Spleen (tissue), 7 donors: ENCODE measurements around the gene GPR158.

Experiments
- POLR2A ChIP-seq, 3 donors: fragments of 450-650 bp; IDR thresholded peaks; one replicate each; pipeline ENCODE4 v1.5.1; 2017; ENCODE audit warnings: antibody characterized with exemption in 3 of 3, mild to moderate bottlenecking in 1 of 3
- TF ChIP-seq, protein P1 (sequence below), 11 experiments: fragments of 200-600 bp in 7 of 11; fragments of 450-650 bp in 4 of 11; sonication (generic) in 4 of 11; IDR thresholded peaks in 8 of 11; conservative IDR thresholded peaks in 3 of 11; 1 replicate in 7 of 11; 2 replicates in 4 of 11; pipeline versions ENCODE4 v1.4.0 to v1.8.0; 2016 to 2021; ENCODE audit warnings: antibody characterized with exemption in 11 of 11, inconsistent platforms in 4 of 11, mild to moderate bottlenecking in 1 of 11
- donor health status: DM: no; HTN: no; CAD: no; lungs with moderate emphysema.
- donor health status: DM: no; HTN: no; CAD: no.
- donor health status: DM: no; HTN: no; CAD: no.

DNA sequence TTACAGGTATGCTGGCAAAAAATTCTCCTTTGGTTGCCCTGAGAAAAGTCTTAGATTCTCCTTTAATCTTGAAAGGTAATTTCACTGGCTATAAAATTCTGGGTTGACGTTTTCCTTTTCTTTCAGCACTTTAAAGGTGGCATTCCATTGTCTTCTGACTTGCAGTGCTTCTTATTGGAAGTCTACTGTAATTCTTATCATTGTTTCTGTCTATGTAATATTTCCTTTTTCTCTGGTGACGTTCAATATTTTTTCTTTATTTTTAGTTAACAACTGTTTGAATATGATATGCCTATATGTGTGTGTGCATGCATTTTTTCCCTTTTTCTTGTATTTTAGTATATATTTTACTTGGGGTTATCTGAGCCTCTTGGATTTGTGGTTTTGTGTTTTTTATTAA lies 111.0 kb downstream of the GPR158 start:
- TF ChIP-seq, protein P1, sequence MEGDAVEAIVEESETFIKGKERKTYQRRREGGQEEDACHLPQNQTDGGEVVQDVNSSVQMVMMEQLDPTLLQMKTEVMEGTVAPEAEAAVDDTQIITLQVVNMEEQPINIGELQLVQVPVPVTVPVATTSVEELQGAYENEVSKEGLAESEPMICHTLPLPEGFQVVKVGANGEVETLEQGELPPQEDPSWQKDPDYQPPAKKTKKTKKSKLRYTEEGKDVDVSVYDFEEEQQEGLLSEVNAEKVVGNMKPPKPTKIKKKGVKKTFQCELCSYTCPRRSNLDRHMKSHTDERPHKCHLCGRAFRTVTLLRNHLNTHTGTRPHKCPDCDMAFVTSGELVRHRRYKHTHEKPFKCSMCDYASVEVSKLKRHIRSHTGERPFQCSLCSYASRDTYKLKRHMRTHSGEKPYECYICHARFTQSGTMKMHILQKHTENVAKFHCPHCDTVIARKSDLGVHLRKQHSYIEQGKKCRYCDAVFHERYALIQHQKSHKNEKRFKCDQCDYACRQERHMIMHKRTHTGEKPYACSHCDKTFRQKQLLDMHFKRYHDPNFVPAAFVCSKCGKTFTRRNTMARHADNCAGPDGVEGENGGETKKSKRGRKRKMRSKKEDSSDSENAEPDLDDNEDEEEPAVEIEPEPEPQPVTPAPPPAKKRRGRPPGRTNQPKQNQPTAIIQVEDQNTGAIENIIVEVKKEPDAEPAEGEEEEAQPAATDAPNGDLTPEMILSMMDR (IDR thresholded peaks at IDR 0.05 in 8 of 11, conservative IDR thresholded peaks at IDR 0.05 in 3 of 11) = no peak
- TF ChIP-seq POLR2A (IDR thresholded peaks at IDR 0.05) = no peak
